K562 (cell line): ENCODE results near the gene ME3. TPM values are rescaled to one million over a fixed set of nuclear protein-coding genes. Genes with fewer than 3 reads are reported as not detected.

ENCODE experiments used
- ATAC-seq: fragments of 200-7000 bp; cut with Tn5 transposase; 3 replicates; pipeline ENCODE4 v1.9.1; 2020; ENCODE audit warnings: moderate library complexity
- BruUV-seq: library from RNA; stranded (reverse); fragments of 400-500 nt; replicated peaks from 2 replicates; lab custom pipeline; 2021; lab: Mats Ljungman, UMichigan
- CTCF ChIA-PET: fragments of 300-600 bp; formaldehyde crosslinking; extraction: SDS; loops from one replicate; lab custom pipeline; 2021; ENCODE audit warnings: low intra/inter-chr PET ratio; lab: Yijun Ruan, JAX
- POLR2A ChIA-PET: fragments of 300-600, 350-650 bp; sonication (Branson Sonifier 250); formaldehyde crosslinking; extraction: SDS; loops from one replicate; lab custom pipeline; 2021; ENCODE audit warnings: antibody characterized with exemption, inconsistent platforms; lab: Yijun Ruan, JAX
- DNase-seq, 4 experiments: peaks; one replicate each; pipeline versions ENCODE4 v3.0.0 to v3.0.0-alpha.2; 2011 to 2018; ENCODE audit warnings: low spot score in 3 of 4, mixed read lengths in 3 of 4; ENCODE audit errors: extremely low read depth in 1 of 4
- FAIRE-seq: peaks from 2 replicates; lab custom pipeline; 2011; peaks lifted over from hg19 to GRCh38; lab: Jason Lieb, UNC
- H2AFZ ChIP-seq: 2 replicates; pipeline ENCODE4 v1.6.0; 2011; ENCODE audit warnings: low read depth, low read length, control low read depth, inconsistent platforms
- H3K27ac ChIP-seq: fragments of 200-600 bp; 3 replicates; pipeline ENCODE4 v1.8.0; 2011; ENCODE audit warnings: low read depth, mild to moderate bottlenecking, control low read depth, inconsistent platforms, low read length, moderate library complexity, mixed read lengths; ENCODE audit errors: extremely low read depth
- H3K27me3 ChIP-seq, 2 experiments: fragments of 300-600 bp in 1 of 2; 2 replicates in 1 of 2; 3 replicates in 1 of 2; pipeline versions ENCODE4 v1.6.0 to v1.8.0; 2011; ENCODE audit warnings: inconsistent platforms in 2 of 2, low read length in 2 of 2, mild to moderate bottlenecking in 1 of 2, mixed read lengths in 1 of 2, moderate library complexity in 1 of 2; ENCODE audit not compliant: control insufficient read depth in 2 of 2, insufficient read depth in 2 of 2
- H3K36me3 ChIP-seq: fragments of 300-600 bp; 3 replicates; pipeline ENCODE4 v1.8.0; 2011; ENCODE audit warnings: mild to moderate bottlenecking, low read length, inconsistent platforms; ENCODE audit not compliant: control insufficient read depth, insufficient read depth
- H3K4me1 ChIP-seq, 2 experiments: fragments of 200-600 bp in 1 of 2; replicated peaks in 1 of 2; 2 replicates in 1 of 2; 3 replicates in 1 of 2; pipeline versions ENCODE4 v1.5.1 to v1.8.0; 2011; ENCODE audit warnings: inconsistent platforms in 2 of 2, low read length in 2 of 2, mild to moderate bottlenecking in 1 of 2, mixed read lengths in 1 of 2, moderate library complexity in 1 of 2; ENCODE audit not compliant: control insufficient read depth in 2 of 2, insufficient read depth in 2 of 2
- H3K4me2 ChIP-seq: 2 replicates; pipeline ENCODE4 v1.6.1; 2011; ENCODE audit warnings: low read length, control low read depth, inconsistent platforms, mixed read lengths; ENCODE audit not compliant: insufficient read depth
- H3K4me3 ChIP-seq: fragments of 200-600 bp; sonication (generic), shearing (Covaris generic); 2 replicates; pipeline ENCODE4 v1.5.1; 2016; ENCODE audit warnings: control low read depth, inconsistent platforms
- H3K79me2 ChIP-seq: fragments of 200-600 bp; 3 replicates; pipeline ENCODE4 v1.8.0; 2011; ENCODE audit warnings: low read length, inconsistent platforms; ENCODE audit not compliant: control insufficient read depth, insufficient read depth
- H3K9ac ChIP-seq, 2 experiments: 2 replicates each; pipeline versions ENCODE4 v1.6.0 to v1.6.1; 2011; ENCODE audit warnings: low read depth in 2 of 2, low read length in 2 of 2, control low read depth in 1 of 2, inconsistent platforms in 1 of 2, mild to moderate bottlenecking in 1 of 2, mixed read lengths in 1 of 2; ENCODE audit not compliant: insufficient read depth in 1 of 2
- H3K9me1 ChIP-seq: one replicate; pipeline ENCODE4 v1.6.0; 2011; ENCODE audit warnings: inconsistent platforms, mild to moderate bottlenecking, low read length, moderate library complexity; ENCODE audit not compliant: control insufficient read depth, insufficient read depth
- H3K9me3 ChIP-seq: replicated peaks from 2 replicates; pipeline ENCODE4 v1.5.1; 2011; ENCODE audit warnings: low read depth, low read length, inconsistent platforms; ENCODE audit not compliant: control insufficient read depth, insufficient read depth
- H4K20me1 ChIP-seq: replicated peaks from 2 replicates; pipeline ENCODE4 v1.6.1; 2011; ENCODE audit warnings: low read length, inconsistent platforms, mixed read lengths; ENCODE audit not compliant: control insufficient read depth, insufficient read depth
- BCOR ChIP-seq: fragments of 450-650 bp; IDR thresholded peaks from 2 replicates; pipeline ENCODE4 v1.6.1; 2016
- CTBP1 ChIP-seq: fragments of 450-650 bp; IDR thresholded peaks from 2 replicates; pipeline ENCODE4 v1.6.1; 2016; ENCODE audit warnings: borderline replicate concordance
- GABPB1 ChIP-seq: sonication (generic); formaldehyde crosslinking; IDR thresholded peaks from 2 replicates; pipeline ENCODE4 v1.8.0; 2022; ENCODE audit warnings: mild to moderate bottlenecking, missing genetic modification reagents
- IRF2 ChIP-seq: sonication (generic); formaldehyde crosslinking; IDR thresholded peaks from 2 replicates; pipeline ENCODE4 v1.8.1; 2022; ENCODE audit warnings: mild to moderate bottlenecking, missing genetic modification reagents
- RNF2 ChIP-seq: sonication (generic); IDR thresholded peaks from 2 replicates; pipeline ENCODE4 v1.6.1; 2016
- SREBF2 ChIP-seq: sonication (generic); formaldehyde crosslinking; IDR thresholded peaks from 2 replicates; pipeline ENCODE4 v1.4.0; 2020; ENCODE audit warnings: mild to moderate bottlenecking, missing genetic modification reagents
- ZC3H4 ChIP-seq: sonication (generic); formaldehyde crosslinking; IDR thresholded peaks from 2 replicates; pipeline ENCODE4 v1.9.0; 2021; ENCODE audit warnings: missing genetic modification reagents, borderline replicate concordance
- WGBS: fragments of 100-300 bp; shearing (Covaris generic); methylation state at CpG from one replicate; pipeline ENCODE4 v1.1.6; 2016; ENCODE audit warnings: low coverage, mixed read lengths; ENCODE audit not compliant: insufficient coverage; ENCODE audit errors: missing lambda C conversion rate; 5-methylcytosine and 5-hydroxymethylcytosine counted together
- in situ Hi-C: fragments of 300-500 bp; cut with MboI; formaldehyde crosslinking; loops from 4 replicates; pipeline ENCODE4 v1.15.0; 2018; ENCODE audit warnings: inconsistent platforms, mixed read lengths
- intact Hi-C: fragments of 100-400 bp; cut with micrococcal nuclease; formaldehyde crosslinking; loops from 2 replicates; pipeline ENCODE4 v1.14.2; 2022
- polyA plus RNA-seq, 8 experiments: library from polyadenylated mRNA; depleted of rRNA in 4 of 8; stranded (reverse) in 5 of 8; unstranded in 3 of 8; fragments of >200 nt; fragmentation: Nextera tagmentation in 2 of 8; fragmentation: Illumina TruSeq in 1 of 8; extraction: Ambion mirVana in 2 of 8; extraction: Trizol in 1 of 8; gene quantifications; 2 replicates each; pipeline versions ENCODE4 v1.2.1 to v1.2.3, GENCODE V29; 2011 to 2014; ENCODE audit warnings: inconsistent platforms in 1 of 8, missing spikeins in 1 of 8
- total RNA-seq, 7 experiments: library from RNA; depleted of rRNA in 6 of 7; stranded (reverse); fragments of >200 nt in 6 of 7; fragmentation: Illumina TruSeq in 2 of 7; extraction: Trizol in 2 of 7; gene quantifications; 2 replicates each; pipeline versions ENCODE4 v1.2.1 to v1.2.3, GENCODE V29; 2011 to 2021; ENCODE audit warnings: low replicate concordance in 1 of 7
- TF ChIP-seq, protein P1 (sequence below): fragments of 450-650 bp; IDR thresholded peaks from 2 replicates; pipeline ENCODE4 v1.6.1; 2016
- TF ChIP-seq, protein P2 (sequence below): fragments of 450-650 bp; formaldehyde crosslinking; IDR thresholded peaks from 2 replicates; pipeline ENCODE4 v1.4.0; 2020; ENCODE audit warnings: mild to moderate bottlenecking, moderate library complexity

Gene ME3
- total and polyA plus RNA-seq, 9 of the 15 experiments (the other 6 are each of a cell fraction or from before 2014, with no cell fraction given), result not detected

DNA sequence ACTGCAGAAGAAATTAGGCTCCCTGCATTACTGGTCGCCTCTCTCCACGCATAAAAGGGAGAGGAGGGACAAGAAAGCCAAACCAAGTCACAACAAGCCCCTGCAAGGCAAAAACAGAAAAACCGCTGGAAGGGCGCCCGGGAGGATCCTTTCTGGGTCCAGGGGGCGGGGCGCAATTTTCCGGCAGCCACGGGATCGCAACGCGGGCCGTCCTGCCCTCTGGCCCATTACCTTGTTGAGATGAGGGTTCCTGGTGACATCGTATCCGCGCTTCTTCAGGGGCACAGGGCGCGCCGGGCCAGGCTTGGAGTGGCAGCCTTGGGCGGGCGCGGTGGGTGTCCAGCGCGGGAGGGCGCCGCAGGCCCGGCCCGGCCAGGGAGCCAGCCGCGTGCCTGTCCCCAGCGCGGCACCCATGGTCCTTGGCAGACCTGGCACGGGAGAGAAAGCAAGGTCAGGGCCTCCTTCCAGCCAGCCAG, 847 bp downstream of the ME3 start:
- Histone ChIP-seq H3K79me2 (no peaks in the 10 kb centered on the region), H3K9ac (no peak overlapping the region; a peak in 1 of 4 replicates), H3K9me1 (no peaks in the 10 kb centered on the region), H3K4me2 (no peak overlapping the region), H4K20me1 (no peaks in the 10 kb centered on the region; the same call in 1 of the 2 replicates), H3K27me3 (peaks cover 22 to 31% of the 10 kb centered on the region in 2 experiments), H3K9me3 (no peaks in the 10 kb centered on the region), H3K36me3 (no peaks in the 10 kb centered on the region), H2AFZ (no peak overlapping the region), H3K4me1 (peaks cover 0 to 10% of the 10 kb centered on the region in 2 experiments; a peak in 1 of 5 replicates), H3K27ac (no peak overlapping the region), H3K4me3 (no peak overlapping the region)
- 1% methylated on average over 12 of the region's 33 CpGs for WGBS
- TF ChIP-seq, protein P1, sequence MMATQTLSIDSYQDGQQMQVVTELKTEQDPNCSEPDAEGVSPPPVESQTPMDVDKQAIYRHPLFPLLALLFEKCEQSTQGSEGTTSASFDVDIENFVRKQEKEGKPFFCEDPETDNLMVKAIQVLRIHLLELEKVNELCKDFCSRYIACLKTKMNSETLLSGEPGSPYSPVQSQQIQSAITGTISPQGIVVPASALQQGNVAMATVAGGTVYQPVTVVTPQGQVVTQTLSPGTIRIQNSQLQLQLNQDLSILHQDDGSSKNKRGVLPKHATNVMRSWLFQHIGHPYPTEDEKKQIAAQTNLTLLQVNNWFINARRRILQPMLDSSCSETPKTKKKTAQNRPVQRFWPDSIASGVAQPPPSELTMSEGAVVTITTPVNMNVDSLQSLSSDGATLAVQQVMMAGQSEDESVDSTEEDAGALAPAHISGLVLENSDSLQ, result no peak
- TF ChIP-seq BCOR (no peak), RNF2 (no peak), CTBP1 (no peak), GABPB1 (CRISPR knock-in tag) (no peak), ZC3H4 (no peak), SREBF2 (CRISPR knock-in tag) (no peak), IRF2 (CRISPR knock-in tag) (no peak)
- TF ChIP-seq, protein P2, sequence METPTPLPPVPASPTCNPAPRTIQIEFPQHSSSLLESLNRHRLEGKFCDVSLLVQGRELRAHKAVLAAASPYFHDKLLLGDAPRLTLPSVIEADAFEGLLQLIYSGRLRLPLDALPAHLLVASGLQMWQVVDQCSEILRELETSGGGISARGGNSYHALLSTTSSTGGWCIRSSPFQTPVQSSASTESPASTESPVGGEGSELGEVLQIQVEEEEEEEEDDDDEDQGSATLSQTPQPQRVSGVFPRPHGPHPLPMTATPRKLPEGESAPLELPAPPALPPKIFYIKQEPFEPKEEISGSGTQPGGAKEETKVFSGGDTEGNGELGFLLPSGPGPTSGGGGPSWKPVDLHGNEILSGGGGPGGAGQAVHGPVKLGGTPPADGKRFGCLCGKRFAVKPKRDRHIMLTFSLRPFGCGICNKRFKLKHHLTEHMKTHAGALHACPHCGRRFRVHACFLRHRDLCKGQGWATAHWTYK (CRISPR knock-in tag), result no peak
- no TSS peak for BruUV-seq
- intact Hi-C loops, result no loop called here
- ChIA-PET POLR2A (no interaction called here), CTCF (no interaction called here)
- DNase-seq, result no peak
- in situ Hi-C loops, result no loop called here
- FAIRE-seq, result no peak
- no peak for ATAC-seq
